Activated CD4-positive, alpha-beta T cell treated with anti-CD3 and anti-CD28 coated beads for 4 hours (primary cell): ENCODE measurements around the gene BEST3.
"Not testable (repeated sequence)": the region's sequence is repeated elsewhere in the genome, so short reads cannot be mapped to it uniquely, and the experiment has no call there.

ENCODE experiments used
- DNase-seq, 2 donors: peaks; one replicate each; pipeline ENCODE4 v3.0.0-alpha.2; 2020

The BEST3 gene

GRCh38 chr12:69687390-69687789 lies 11.7 kb downstream of the BEST3 start:
- DNase-seq = no peak

GRCh38 chr12:69686731-69687130 lies 12.4 kb downstream of the BEST3 start:
- no peak for DNase-seq

- DNase-seq = no peak
Measured at GRCh38 chr12:69685810-69686209, 13.3 kb downstream of the BEST3 start.

- no peak for DNase-seq
Measured at GRCh38 chr12:69684466-69684865, 14.6 kb downstream of the BEST3 start.

- no peak for DNase-seq
Measured at GRCh38 chr12:69682110-69682755, 16.9 kb downstream of the BEST3 start.

- no peak for DNase-seq
Measured at GRCh38 chr12:69679119-69679518, 20.0 kb downstream of the BEST3 start.

GRCh38 chr12:69676257-69677012 lies 22.7 kb downstream of the BEST3 start:
- DNase-seq = no peak

GRCh38 chr12:69672195-69672594 lies 26.9 kb downstream of the BEST3 start:
- no peak for DNase-seq

GRCh38 chr12:69671597-69671996 lies 27.5 kb downstream of the BEST3 start:
- DNase-seq = no peak

GRCh38 chr12:69666798-69667197 lies 32.3 kb downstream of the BEST3 start:
- no peak for DNase-seq

- not testable (repeated sequence) for DNase-seq
Measured at GRCh38 chr12:69664930-69665377, 34.1 kb downstream of the BEST3 start.

GRCh38 chr12:69663726-69664125 lies 35.4 kb downstream of the BEST3 start:
- no peak for DNase-seq

GRCh38 chr12:69662764-69663163 lies 36.3 kb downstream of the BEST3 start:
- no peak for DNase-seq

- DNase-seq = no peak
Measured at GRCh38 chr12:69661386-69661785, 37.7 kb downstream of the BEST3 start.

- DNase-seq = no peak
Measured at GRCh38 chr12:69660164-69660863, 38.8 kb downstream of the BEST3 start.

GRCh38 chr12:69658203-69658602 lies 40.9 kb downstream of the BEST3 start:
- DNase-seq = no peak

- DNase-seq = no peak
Measured at GRCh38 chr12:69657376-69658137, 41.5 kb downstream of the BEST3 start.

GRCh38 chr12:69655616-69656340 lies 43.3 kb downstream of the BEST3 start:
- no peak for DNase-seq

GRCh38 chr12:69653703-69654102 lies 45.4 kb downstream of the BEST3 start:
- DNase-seq = no peak

GRCh38 chr12:69651922-69652321 lies 47.2 kb downstream of the BEST3 start:
- no peak for DNase-seq

- DNase-seq = no peak
Measured at GRCh38 chr12:69649529-69649928, 49.6 kb downstream of the BEST3 start.

- no peak for DNase-seq
Measured at GRCh38 chr12:69648476-69648875, 50.6 kb downstream of the BEST3 start.
